GM13976 (cell line): ENCODE data around the gene KNCN.

Source experiments
- DNase-seq: peaks from one replicate; pipeline ENCODE4 v3.0.0; 2012; ENCODE audit warnings: low spot score
- in situ Hi-C: fragments of 300-500 bp; cut with MboI; formaldehyde crosslinking; loops from one replicate; pipeline ENCODE4 v1.12.0; 2022; ENCODE audit warnings: low sequenced_read_pairs, mixed read lengths, inconsistent platforms; ENCODE audit not compliant: unreplicated experiment
- TF ChIP-seq, protein P1 (sequence below): IDR thresholded peaks from 2 replicates; pipeline ENCODE4 v1.5.1; 2012; ENCODE audit warnings: borderline replicate concordance, mild to moderate bottlenecking; ENCODE audit not compliant: insufficient read depth; ENCODE audit errors: extremely low read depth, missing control alignments, control extremely low read depth

KNCN gene

DNA sequence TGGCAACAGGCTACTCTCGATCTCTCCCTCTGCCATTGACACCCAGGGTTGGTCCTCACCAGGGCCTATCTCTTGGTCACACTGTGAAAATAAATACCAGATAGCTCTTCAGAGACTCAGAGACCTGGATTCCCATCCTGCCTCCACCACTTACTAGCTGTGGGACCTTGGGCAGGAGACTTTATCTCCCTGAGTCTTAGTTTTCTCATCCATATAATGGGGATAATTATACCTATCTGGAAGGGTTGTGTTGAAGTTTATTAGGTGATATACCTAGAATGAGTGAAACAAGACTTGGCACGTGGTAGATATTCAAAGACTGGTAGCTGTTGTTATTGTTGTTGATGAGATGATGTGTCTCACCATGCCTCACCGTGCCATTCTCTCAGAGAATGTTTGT lies 54.4 kb downstream of the KNCN start:
- TF ChIP-seq, protein P1, sequence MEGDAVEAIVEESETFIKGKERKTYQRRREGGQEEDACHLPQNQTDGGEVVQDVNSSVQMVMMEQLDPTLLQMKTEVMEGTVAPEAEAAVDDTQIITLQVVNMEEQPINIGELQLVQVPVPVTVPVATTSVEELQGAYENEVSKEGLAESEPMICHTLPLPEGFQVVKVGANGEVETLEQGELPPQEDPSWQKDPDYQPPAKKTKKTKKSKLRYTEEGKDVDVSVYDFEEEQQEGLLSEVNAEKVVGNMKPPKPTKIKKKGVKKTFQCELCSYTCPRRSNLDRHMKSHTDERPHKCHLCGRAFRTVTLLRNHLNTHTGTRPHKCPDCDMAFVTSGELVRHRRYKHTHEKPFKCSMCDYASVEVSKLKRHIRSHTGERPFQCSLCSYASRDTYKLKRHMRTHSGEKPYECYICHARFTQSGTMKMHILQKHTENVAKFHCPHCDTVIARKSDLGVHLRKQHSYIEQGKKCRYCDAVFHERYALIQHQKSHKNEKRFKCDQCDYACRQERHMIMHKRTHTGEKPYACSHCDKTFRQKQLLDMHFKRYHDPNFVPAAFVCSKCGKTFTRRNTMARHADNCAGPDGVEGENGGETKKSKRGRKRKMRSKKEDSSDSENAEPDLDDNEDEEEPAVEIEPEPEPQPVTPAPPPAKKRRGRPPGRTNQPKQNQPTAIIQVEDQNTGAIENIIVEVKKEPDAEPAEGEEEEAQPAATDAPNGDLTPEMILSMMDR: no peak
- in situ Hi-C loops: no loop called here
- DNase-seq: no peak

DNA sequence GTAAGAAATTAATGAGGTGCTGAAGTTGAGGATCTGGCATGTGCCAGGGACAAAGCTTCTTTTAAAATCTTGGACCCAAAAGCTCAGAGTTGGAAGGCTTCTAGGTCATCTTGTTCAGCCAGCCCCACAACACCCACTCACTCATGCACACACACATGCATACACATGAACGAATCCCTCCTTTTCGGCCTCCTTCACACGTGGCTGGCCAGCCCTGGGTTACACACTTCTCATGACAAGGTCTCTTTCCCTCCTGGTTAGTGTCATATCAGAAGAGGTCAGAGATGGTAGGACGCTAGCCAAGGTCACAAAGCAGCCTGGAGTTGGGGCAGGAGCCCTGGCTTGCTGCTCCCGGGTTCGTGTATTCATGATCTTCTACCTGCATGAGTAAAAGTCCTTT lies 54.9 kb downstream of the KNCN start:
- TF ChIP-seq, protein P1: no peak
- no peak for DNase-seq
- in situ Hi-C loops: no loop called here

DNA sequence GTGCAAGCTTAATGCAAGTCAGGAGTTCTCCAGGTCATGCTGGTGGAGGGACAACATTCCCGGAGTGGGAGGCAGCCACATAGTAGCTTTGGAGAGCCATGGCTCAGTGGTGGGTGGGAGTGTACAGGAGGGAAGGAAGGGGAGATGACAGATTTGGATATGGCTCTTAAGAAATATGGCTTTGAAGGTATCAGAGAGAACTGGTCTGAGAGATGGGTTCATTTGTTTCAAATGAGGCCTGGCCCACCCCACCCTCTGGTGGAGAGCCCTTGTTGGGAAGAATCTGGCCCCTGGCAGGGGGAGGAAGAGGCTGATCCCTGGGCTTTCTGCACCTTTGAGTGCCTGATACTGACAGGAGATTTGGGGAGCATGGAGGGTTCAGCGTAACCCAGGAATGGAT lies 55.7 kb downstream of the KNCN start:
- DNase-seq: no peak
- in situ Hi-C loops: no loop called here
- TF ChIP-seq, protein P1: no peak
